DMS79 treated with DMSO at 0.1 percent for 48 hours (cell line): ENCODE measurements around the gene RGS9BP.
"Not testable (repeated sequence)": the region's sequence is repeated elsewhere in the genome, so short reads cannot be mapped to it uniquely, and the experiment has no call there.

Experiments
- DNase-seq: peaks from one replicate; lab custom pipeline; 2025; lab: John Stamatoyannopoulos, UW

RGS9BP gene

GRCh38 chr19:32695506-32695905 is 19.9 kb downstream of the RGS9BP start:
- not testable (repeated sequence) for DNase-seq

DNA sequence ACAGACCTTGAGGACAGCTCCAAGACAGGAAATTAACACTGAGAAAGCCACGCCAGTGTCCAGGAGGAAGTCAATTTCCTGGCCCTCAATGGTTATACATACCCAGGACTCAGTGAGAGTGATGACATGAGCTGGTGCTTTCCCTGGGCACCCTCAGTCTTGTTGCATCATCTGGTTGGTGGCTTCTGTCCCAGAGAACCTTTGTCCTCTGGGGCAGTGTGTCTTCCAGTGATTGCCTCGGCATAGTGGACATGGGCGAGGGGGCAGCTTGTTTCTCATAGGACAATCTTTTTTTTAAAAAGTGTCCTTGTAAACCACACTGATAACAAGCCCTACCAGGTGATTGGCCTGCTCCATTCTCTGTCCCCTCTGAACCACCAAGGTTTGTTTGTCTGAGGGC is 21.1 kb downstream of the RGS9BP start:
- DNase-seq, result not testable (repeated sequence)

- not testable (repeated sequence) for DNase-seq
Measured at GRCh38 chr19:32700129-32700528, 24.5 kb downstream of the RGS9BP start.

DNA sequence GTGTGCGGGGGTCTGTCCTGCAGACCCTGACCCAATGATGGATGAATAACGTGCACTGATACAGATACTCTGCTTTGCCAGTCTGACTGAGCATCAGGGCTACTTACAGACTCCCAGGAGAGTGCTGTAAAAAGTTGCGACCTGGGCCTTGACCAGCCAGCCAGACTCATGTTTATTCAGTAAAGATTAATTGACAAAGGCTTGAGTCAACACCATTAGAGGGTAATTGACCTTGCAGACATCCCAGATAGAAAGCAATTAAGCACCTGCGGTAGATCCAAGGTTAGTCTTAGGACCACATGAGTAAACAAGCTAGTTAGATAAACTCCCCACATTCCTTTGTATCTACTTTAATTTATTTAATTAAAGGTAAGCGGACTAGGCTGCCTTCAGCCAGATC is 26.4 kb downstream of the RGS9BP start:
- DNase-seq, result peak; percentile 5

GRCh38 chr19:32704006-32704405 is 28.4 kb downstream of the RGS9BP start:
- not testable (repeated sequence) for DNase-seq

- no peak for DNase-seq
Measured at GRCh38 chr19:32708457-32708856, 32.8 kb downstream of the RGS9BP start.

- DNase-seq, result no peak
Measured at GRCh38 chr19:32709032-32709431, 33.4 kb downstream of the RGS9BP start.

GRCh38 chr19:32711747-32712146 is 36.1 kb downstream of the RGS9BP start:
- no peak for DNase-seq

DNA sequence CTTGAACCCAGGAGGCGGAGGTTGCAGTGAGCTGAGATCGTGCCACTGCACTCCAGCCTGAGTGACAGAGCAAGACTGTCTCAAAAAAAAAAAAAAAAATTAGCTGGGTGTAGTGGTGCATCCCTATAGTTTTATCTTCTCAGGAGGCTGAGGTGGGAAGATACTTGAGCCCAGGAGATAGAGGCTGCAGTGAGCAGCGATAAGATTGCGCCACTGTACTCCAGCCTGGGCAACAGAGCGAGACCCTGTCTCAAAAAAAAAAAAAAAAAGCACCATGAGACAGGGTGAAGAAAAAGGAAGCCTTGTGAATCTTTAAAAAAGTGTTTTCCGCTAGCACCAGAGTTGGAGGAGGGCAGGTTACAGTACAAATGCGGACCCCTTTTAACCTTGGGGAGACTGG is 40.6 kb downstream of the RGS9BP start:
- not testable (repeated sequence) for DNase-seq

GRCh38 chr19:32717496-32717895 is 41.8 kb downstream of the RGS9BP start:
- no peak for DNase-seq

- DNase-seq, result no peak
Measured at GRCh38 chr19:32718286-32718685, 42.6 kb downstream of the RGS9BP start.

DNA sequence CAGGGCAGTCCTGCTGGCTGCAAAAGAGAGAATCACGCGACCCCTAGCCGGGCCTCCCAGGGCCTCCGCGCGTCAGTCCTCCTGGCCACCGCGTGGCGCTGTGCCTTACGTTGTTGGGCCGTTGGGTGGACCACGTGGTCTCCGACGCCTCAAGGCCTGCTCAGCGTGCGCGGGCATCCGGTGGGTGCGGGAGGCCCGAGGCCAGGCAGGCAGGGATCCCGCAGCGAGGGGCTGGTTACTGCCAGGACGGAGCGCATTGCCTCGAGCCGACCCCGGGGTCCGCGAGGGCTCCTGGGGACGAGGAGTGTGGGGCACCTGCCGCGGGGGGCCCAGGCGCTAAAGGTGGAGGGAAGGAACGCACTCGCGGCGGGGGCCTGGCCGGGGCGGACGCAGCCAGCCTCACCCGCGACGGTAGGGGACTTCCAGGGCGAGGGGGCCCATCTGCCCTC is 44.0 kb downstream of the RGS9BP start, which contains the start of gene TDRD12:
Gene TDRD12 (plus strand): TSS at position 157 of the 449 bp plus-strand sequence. CDS start 306 bp downstream, outside the sequence.
- DNase-seq, result no peak

DNA sequence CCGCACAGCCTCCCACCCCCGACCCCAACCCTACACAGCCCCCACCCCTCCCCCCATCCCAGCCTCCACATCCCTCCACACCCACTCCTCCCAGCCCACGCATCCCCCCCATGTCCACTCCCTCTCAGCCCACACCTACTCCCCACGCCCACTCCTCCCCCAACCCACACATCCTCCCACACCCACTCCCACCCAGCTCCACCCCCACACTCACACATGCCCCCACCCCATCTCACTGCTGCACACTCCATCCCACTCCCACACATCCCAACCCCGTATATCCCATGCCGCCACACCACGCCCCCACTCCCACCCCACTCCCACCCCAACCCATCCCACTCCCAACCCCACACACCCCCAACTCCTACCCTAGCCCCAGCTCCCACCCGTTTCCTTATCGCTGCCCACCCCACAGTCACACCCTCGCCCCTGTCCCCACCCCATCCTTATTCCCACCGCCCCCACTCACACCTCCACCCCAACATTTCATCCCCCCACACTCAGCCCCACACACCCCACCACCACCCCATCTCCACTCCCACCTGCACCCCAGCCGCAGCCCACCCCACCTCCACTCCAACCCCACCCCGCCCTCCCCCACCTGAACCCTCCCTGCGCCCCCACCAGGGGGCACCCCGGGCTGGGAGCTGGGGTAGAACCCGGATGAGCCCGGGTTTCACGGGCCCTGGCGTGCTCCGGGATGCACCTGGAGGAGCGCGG is 44.7 kb downstream of the RGS9BP start:
- DNase-seq, result no peak

GRCh38 chr19:32720936-32721250 is 45.2 kb downstream of the RGS9BP start:
- no peak for DNase-seq
